Vagina (tissue), 2 donors: ENCODE results near the gene PRRG1.

Experiments
- POLR2A ChIP-seq, 2 donors: fragments of 450-650 bp; IDR thresholded peaks; one replicate each; pipeline ENCODE4 v1.6.1; 2017; ENCODE audit warnings: antibody characterized with exemption in 2 of 2, mild to moderate bottlenecking in 2 of 2, moderate library complexity in 2 of 2
- POLR2AphosphoS5 ChIP-seq, 2 donors: sonication (generic); formaldehyde crosslinking; IDR thresholded peaks; one replicate each; pipeline ENCODE4 v1.9.0; 2017; ENCODE audit warnings: antibody characterized with exemption in 2 of 2, mild to moderate bottlenecking in 2 of 2, low read depth in 1 of 2; ENCODE audit not compliant: insufficient read depth in 1 of 2
- TF ChIP-seq, protein P1 (sequence below), 3 experiments: fragments of 450-650 bp in 2 of 3; fragments of 200-600 bp in 1 of 3; sonication (generic) in 1 of 3; IDR thresholded peaks; one replicate each; pipeline ENCODE4 v1.5.1; 2017 to 2019; ENCODE audit warnings: antibody characterized with exemption in 3 of 3, mild to moderate bottlenecking in 2 of 3, moderate library complexity in 2 of 3

GRCh38 chrX:37378830-37379229, 29.7 kb downstream of the PRRG1 start:
- TF ChIP-seq, protein P1, sequence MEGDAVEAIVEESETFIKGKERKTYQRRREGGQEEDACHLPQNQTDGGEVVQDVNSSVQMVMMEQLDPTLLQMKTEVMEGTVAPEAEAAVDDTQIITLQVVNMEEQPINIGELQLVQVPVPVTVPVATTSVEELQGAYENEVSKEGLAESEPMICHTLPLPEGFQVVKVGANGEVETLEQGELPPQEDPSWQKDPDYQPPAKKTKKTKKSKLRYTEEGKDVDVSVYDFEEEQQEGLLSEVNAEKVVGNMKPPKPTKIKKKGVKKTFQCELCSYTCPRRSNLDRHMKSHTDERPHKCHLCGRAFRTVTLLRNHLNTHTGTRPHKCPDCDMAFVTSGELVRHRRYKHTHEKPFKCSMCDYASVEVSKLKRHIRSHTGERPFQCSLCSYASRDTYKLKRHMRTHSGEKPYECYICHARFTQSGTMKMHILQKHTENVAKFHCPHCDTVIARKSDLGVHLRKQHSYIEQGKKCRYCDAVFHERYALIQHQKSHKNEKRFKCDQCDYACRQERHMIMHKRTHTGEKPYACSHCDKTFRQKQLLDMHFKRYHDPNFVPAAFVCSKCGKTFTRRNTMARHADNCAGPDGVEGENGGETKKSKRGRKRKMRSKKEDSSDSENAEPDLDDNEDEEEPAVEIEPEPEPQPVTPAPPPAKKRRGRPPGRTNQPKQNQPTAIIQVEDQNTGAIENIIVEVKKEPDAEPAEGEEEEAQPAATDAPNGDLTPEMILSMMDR (IDR thresholded peaks at IDR 0.05): no peak
- TF ChIP-seq POLR2A (IDR thresholded peaks at IDR 0.05): no peak
- no peak for TF ChIP-seq POLR2AphosphoS5 (IDR thresholded peaks at IDR 0.05; ENCODE audit: insufficient read depth in 1 of 2, low read depth in 1 of 2)
